Fibroblast of mammary gland (primary cell): ENCODE results near the gene EPC2.
"Not testable (repeated sequence)": the region's sequence is repeated elsewhere in the genome, so short reads cannot be mapped to it uniquely, and the experiment has no call there.

Experiments
- DNase-seq: peaks from one replicate; pipeline ENCODE4 v3.0.0-alpha.2; 2010; ENCODE audit warnings: low read depth
- H3K4me3 ChIP-seq: 2 replicates; pipeline ENCODE4 v1.5.1; 2011; ENCODE audit warnings: low read depth, mild to moderate bottlenecking, low read length, moderate library complexity; ENCODE audit not compliant: control insufficient read depth
- CTCF ChIP-seq: conservative IDR thresholded peaks from 2 replicates; pipeline ENCODE4 v1.5.1; 2011; ENCODE audit warnings: low read depth, low read length, inconsistent platforms; ENCODE audit not compliant: control insufficient read depth, insufficient read depth

The EPC2 gene

GRCh38 chr2:148667113-148667836 lies 22.7 kb downstream of the EPC2 start:
- no peak for DNase-seq
- TF ChIP-seq CTCF, result no peak
- no peak overlapping the region for H3K4me3 ChIP-seq

DNA sequence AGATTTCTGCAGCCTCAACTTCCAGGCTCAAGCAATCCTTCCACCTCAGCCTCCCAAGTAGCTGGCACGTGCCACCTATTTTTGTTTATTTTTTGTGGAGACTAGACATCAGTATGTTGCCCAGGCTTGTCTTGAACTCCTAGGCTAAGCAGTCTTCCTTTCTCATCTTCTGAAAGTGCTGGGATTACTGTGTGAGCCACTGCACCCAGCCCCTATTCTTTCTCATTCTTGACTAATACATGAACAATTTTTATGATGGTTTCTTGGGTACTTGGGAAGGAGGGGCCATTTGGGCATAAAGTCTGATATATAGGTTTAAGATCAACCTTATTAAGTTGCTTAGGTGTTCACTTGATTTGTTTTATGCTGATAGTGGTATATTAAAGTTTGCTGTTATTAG lies 26.2 kb downstream of the EPC2 start:
- H3K4me3 ChIP-seq, result no peak overlapping the region
- peak; percentile 31 for DNase-seq
- no peak for TF ChIP-seq CTCF

DNA sequence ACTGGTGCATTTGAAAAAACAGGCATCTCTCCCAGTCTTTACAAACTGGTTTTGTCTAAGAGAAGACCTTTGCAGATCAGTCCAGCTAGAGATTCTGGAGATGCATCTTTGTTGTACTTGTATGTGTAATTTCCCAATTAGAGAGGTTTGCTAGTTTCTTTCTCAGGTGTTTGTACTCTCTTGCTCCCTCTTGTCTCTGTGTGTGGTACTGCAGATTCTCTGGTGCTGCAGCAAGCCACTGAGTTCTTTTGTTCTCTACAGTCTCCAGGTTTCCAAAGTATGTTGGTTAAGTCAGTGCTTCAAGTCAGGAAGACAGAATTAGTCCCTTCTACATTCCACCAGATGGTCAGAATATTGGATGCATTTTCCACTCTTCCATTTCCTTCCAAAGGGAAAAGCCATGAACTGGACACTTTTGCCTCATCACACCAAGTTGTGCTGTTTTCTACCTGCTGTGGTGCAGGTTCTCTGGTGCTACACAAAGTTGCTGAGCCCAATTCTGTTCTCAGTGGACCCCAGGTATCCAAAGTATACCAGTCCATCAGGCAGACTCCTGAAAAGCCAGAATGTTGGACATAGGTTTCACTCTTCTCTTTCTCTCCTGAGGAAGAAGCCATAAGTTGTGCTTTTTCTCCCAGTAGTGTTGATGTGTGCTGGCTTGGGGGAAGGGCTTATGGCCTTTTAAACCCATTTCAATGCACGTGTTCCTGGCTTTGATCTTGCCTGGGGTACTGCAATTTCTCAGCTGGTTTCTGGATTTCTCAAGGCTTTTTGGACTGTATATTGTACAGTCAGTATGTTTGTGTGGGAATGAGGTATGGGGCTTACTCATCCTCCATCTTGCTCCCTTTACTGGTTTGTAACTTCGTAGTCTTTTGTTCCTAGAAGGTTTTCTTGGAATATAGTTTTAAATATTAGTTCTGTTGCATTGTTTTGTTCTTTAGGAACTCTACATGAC lies 29.8 kb downstream of the EPC2 start:
- TF ChIP-seq CTCF, result peak; percentile 57
- peak; percentile 66 for DNase-seq
- no peak overlapping the region for H3K4me3 ChIP-seq

GRCh38 chr2:148675708-148676107 lies 31.2 kb downstream of the EPC2 start:
- TF ChIP-seq CTCF, result no peak
- DNase-seq, result peak; percentile 37

DNA sequence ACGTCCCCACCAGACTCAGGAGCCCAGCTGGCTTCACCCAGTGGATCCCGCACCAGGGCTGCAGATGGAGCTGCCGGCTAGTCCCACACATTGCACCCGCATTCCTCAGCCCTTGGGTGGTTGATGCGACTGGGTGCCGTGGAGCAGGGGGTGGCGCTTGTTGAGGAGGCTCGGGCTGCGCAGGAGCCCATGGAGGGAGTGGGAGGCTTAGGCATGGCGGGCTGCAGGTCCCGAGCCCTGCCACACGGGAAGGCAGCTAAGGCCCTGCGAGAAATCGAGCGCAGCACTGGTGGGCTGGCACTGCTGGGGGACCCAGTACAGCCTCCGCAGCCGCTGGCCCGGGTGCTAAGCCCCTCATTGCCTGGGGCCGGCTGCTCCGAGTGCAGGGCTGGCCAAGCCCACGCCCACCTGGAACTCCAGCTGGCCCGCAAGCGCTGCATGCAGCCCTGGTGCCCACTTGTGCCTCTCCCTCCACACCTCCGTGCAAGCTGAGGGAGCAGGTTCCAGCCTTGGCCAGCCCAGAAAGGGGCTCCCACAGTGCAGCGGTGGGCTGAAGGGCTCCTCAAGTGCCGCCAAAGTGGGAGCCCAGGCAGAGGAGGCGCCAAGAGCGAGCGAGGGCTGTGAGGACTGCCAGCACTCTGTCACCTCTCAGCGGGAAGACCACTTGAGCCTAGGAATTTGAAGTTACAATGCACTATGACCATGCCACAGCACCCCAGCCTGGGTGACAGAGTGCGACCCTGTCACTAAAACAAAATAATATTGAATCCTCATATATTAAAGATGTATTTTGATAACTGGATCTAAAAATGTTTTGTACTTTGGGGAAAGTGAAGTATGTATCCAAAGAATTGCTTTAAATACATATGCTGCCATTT lies 34.0 kb downstream of the EPC2 start:
- not testable (repeated sequence) for H3K4me3 ChIP-seq, DNase-seq

More at GRCh38 chr2:148675708-148676107, 31.2 kb downstream of the EPC2 start:
- no peak overlapping the region for H3K4me3 ChIP-seq

DNA sequence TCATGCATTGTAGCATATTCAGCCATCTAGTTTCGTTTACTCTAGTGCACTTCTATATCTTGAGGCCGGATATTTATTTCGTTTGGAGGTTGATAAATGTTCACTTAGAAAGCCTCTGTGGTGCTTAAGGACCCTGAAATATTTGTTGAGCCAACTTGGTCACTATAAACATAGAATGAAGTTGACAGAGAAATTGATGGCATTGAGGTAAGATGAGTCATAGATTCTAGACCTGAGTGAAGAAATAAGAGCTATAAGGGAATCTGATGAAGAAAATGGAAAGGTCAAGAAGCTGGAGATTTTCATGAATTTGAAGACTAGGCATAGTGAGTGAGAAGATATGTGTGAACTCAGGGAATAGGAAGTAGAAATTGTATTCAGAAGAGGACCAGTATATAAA lies 35.9 kb downstream of the EPC2 start:
- H3K4me3 ChIP-seq, result no peak overlapping the region

More for the DNA sequence above, 35.9 kb downstream of the EPC2 start:
- DNase-seq, result peak; percentile 24
- no peak for TF ChIP-seq CTCF
